Measurements from ENCODE around the gene RHAG.

DNA sequence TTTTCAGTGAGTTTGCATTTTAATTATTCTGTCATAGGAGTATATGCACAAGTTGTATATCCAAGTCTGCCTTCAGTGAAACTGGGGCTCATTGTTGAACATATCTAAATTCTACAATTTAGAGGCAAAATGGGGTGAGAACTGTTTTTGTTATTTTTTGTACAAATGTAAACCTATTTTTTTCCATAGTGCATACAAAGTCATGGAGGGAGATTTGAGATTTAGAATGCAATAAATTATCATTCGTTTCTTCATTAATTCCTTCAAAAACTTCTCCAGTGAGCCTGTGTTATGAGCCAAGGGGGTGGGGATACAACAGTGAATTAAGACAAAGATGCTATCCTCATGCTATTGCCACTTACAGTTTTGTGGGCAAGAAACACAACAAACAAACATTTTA, 29.8 kb upstream of the RHAG start:
- TF ChIP-seq MAX (CRISPR knock-in tag; IDR thresholded peaks at IDR 0.05) (no peak), TEAD4 (CRISPR knock-in tag; IDR thresholded peaks at IDR 0.05) (no peak), USF2 (CRISPR knock-in tag; IDR thresholded peaks at IDR 0.05) (no peak), CTCF (IDR thresholded peaks at IDR 0.05) (no peak), ZNF317 (CRISPR knock-in tag; IDR thresholded peaks at IDR 0.05; ENCODE audit: borderline replicate concordance, low read depth) (no peak), HMGXB4 (CRISPR knock-in tag; IDR thresholded peaks at IDR 0.05) (no peak)
- TF ChIP-seq, protein P1, sequence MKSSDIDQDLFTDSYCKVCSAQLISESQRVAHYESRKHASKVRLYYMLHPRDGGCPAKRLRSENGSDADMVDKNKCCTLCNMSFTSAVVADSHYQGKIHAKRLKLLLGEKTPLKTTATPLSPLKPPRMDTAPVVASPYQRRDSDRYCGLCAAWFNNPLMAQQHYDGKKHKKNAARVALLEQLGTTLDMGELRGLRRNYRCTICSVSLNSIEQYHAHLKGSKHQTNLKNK (CRISPR knock-in tag; IDR thresholded peaks at IDR 0.05): no peak

All from WTC11 (cell line).